Prostate gland (tissue), 2 donors: ENCODE results near the gene MRPS25.

Experiments
- POLR2A ChIP-seq: fragments of 450-650 bp; IDR thresholded peaks from one replicate; pipeline ENCODE4 v1.6.1; 2016; ENCODE audit warnings: antibody characterized with exemption, mild to moderate bottlenecking
- TF ChIP-seq, protein P1 (sequence below), 4 experiments: fragments of 200-600 bp in 2 of 4; fragments of 450-650 bp in 2 of 4; sonication (generic) in 2 of 4; IDR thresholded peaks; 1 replicate in 3 of 4; 2 replicates in 1 of 4; pipeline ENCODE4 v1.5.1; 2016 to 2019; ENCODE audit warnings: antibody characterized with exemption in 4 of 4, mild to moderate bottlenecking in 2 of 4, moderate library complexity in 2 of 4

- TF ChIP-seq, protein P1, sequence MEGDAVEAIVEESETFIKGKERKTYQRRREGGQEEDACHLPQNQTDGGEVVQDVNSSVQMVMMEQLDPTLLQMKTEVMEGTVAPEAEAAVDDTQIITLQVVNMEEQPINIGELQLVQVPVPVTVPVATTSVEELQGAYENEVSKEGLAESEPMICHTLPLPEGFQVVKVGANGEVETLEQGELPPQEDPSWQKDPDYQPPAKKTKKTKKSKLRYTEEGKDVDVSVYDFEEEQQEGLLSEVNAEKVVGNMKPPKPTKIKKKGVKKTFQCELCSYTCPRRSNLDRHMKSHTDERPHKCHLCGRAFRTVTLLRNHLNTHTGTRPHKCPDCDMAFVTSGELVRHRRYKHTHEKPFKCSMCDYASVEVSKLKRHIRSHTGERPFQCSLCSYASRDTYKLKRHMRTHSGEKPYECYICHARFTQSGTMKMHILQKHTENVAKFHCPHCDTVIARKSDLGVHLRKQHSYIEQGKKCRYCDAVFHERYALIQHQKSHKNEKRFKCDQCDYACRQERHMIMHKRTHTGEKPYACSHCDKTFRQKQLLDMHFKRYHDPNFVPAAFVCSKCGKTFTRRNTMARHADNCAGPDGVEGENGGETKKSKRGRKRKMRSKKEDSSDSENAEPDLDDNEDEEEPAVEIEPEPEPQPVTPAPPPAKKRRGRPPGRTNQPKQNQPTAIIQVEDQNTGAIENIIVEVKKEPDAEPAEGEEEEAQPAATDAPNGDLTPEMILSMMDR (IDR thresholded peaks at IDR 0.05) = no peak
- no peak for TF ChIP-seq POLR2A
Observed at GRCh38 chr3:15110206-15110605, 45.1 kb upstream of the MRPS25 start.
